Transverse colon (tissue), 4 donors: ENCODE measurements around the gene CPA2. TPM values are rescaled to one million over a fixed set of nuclear protein-coding genes. Genes with fewer than 3 reads are reported as not detected.

Source experiments
- DNase-seq: peaks from one replicate; pipeline ENCODE4 v3.0.0-alpha.2; 2019
- H3K27ac ChIP-seq, 4 donors: fragments of 200-600 bp; sonication (generic); 2 replicates each; pipeline ENCODE4 v1.5.1; 2016 to 2018; ENCODE audit warnings: inconsistent platforms in 4 of 4
- H3K27me3 ChIP-seq: fragments of 200-600 bp; sonication (generic); 2 replicates; pipeline ENCODE4 v1.5.1; 2017; ENCODE audit warnings: inconsistent platforms
- H3K36me3 ChIP-seq, 4 donors: fragments of 200-600 bp; sonication (generic); 2 replicates each; pipeline ENCODE4 v1.5.1; 2017 to 2019; ENCODE audit warnings: inconsistent platforms in 4 of 4
- H3K4me1 ChIP-seq, 4 donors: fragments of 200-600 bp; sonication (generic); 2 replicates each; pipeline ENCODE4 v1.5.1; 2017 to 2020; ENCODE audit warnings: inconsistent platforms in 4 of 4
- H3K4me3 ChIP-seq, 4 donors: fragments of 200-600 bp; sonication (generic); 1 replicate in 1 of 4; 2 replicates in 3 of 4; pipeline versions ENCODE4 v1.5.1 to v1.6.1; 2017 to 2019; ENCODE audit warnings: inconsistent platforms in 4 of 4
- H3K9me3 ChIP-seq, 2 donors: fragments of 200-600 bp; sonication (generic); 2 replicates each; pipeline ENCODE4 v1.5.1; 2017 to 2019; ENCODE audit warnings: inconsistent platforms in 2 of 2
- EP300 ChIP-seq: sonication (generic); formaldehyde crosslinking; IDR thresholded peaks from one replicate; pipeline ENCODE4 v1.6.1; 2017; ENCODE audit warnings: antibody characterized with exemption, low read depth
- POLR2A ChIP-seq: fragments of 450-650 bp; IDR thresholded peaks from one replicate; pipeline ENCODE4 v1.6.1; 2016; ENCODE audit warnings: antibody characterized with exemption, mild to moderate bottlenecking, moderate library complexity
- POLR2AphosphoS5 ChIP-seq, 3 donors: sonication (generic); formaldehyde crosslinking; IDR thresholded peaks; one replicate each; pipeline ENCODE4 v1.6.1; 2016; ENCODE audit warnings: antibody characterized with exemption in 3 of 3
- WGBS, 2 donors: methylation state at CpG; one replicate each; pipeline ENCODE4 v1.1.5; 2018; ENCODE audit warnings: low coverage in 1 of 2; 5-methylcytosine and 5-hydroxymethylcytosine counted together
- in situ Hi-C, 4 donors: fragments of 200-750 bp; cut with MboI; loops; one replicate each; pipeline versions ENCODE4 v1.15.0 to v1.15.1; 2017; ENCODE audit warnings: low sequenced_read_pairs in 3 of 4, low pct_ligation_motif_present in 1 of 4, low pct_unique_long_range_greater_than_20kb in 1 of 4
- intact Hi-C: fragments of 100-400 bp; cut with DNase I; formaldehyde crosslinking; loops from one replicate; pipeline ENCODE4 v1.15.1; 2023; ENCODE audit warnings: low total_unique reads
- total RNA-seq, 4 donors: library from RNA; depleted of rRNA; stranded (reverse); fragments of >200 nt; gene quantifications; one replicate each; pipeline ENCODE4 v1.1.0, GENCODE V29; 2016
- TF ChIP-seq, protein P1 (sequence below), 5 experiments: fragments of 200-600 bp in 3 of 5; fragments of 450-650 bp in 2 of 5; sonication (generic) in 3 of 5; IDR thresholded peaks; 1 replicate in 2 of 5; 2 replicates in 3 of 5; pipeline ENCODE4 v1.5.1; 2016 to 2017; ENCODE audit warnings: antibody characterized with exemption in 5 of 5, inconsistent platforms in 3 of 5, mild to moderate bottlenecking in 2 of 5, moderate library complexity in 1 of 5

CPA2 gene
- total RNA-seq, 4 donors from 2014 or later = 0.48 to 1.6 TPM; not detected in 2

DNA sequence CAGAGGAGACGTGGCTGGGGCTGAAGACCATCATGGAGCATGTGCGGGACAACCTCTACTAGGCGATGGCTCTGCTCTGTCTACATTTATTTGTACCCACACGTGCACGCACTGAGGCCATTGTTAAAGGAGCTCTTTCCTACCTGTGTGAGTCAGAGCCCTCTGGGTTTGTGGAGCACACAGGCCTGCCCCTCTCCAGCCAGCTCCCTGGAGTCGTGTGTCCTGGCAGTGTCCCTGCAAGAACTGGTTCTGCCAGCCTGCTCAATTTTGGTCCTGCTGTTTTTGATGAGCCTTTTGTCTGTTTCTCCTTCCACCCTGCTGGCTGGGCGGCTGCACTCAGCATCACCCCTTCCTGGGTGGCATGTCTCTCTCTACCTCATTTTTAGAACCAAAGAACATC lies 56.0 kb downstream of the CPA2 start:
- TF ChIP-seq EP300 (no peak), POLR2A (no peak), POLR2AphosphoS5 (IDR thresholded peaks at IDR 0.05) (no peak)
- TF ChIP-seq, protein P1, sequence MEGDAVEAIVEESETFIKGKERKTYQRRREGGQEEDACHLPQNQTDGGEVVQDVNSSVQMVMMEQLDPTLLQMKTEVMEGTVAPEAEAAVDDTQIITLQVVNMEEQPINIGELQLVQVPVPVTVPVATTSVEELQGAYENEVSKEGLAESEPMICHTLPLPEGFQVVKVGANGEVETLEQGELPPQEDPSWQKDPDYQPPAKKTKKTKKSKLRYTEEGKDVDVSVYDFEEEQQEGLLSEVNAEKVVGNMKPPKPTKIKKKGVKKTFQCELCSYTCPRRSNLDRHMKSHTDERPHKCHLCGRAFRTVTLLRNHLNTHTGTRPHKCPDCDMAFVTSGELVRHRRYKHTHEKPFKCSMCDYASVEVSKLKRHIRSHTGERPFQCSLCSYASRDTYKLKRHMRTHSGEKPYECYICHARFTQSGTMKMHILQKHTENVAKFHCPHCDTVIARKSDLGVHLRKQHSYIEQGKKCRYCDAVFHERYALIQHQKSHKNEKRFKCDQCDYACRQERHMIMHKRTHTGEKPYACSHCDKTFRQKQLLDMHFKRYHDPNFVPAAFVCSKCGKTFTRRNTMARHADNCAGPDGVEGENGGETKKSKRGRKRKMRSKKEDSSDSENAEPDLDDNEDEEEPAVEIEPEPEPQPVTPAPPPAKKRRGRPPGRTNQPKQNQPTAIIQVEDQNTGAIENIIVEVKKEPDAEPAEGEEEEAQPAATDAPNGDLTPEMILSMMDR (IDR thresholded peaks at IDR 0.05) = no peak
- in situ Hi-C loops (no loop called here), intact Hi-C loops (no loop called here)
- WGBS, 2 donors = 93 to 100% methylated on average over 1 to 7 of the region's 7 CpGs
- DNase-seq = no peak
- H3K27ac ChIP-seq = no peak overlapping the region
- H3K4me3 ChIP-seq = no peak overlapping the region
- H3K4me1 ChIP-seq = no peaks in the 10 kb centered on the region
- H3K27me3 ChIP-seq = no peaks in the 10 kb centered on the region
- H3K9me3 ChIP-seq = no peaks in the 10 kb centered on the region
- H3K36me3 ChIP-seq = no peaks in the 10 kb centered on the region

DNA sequence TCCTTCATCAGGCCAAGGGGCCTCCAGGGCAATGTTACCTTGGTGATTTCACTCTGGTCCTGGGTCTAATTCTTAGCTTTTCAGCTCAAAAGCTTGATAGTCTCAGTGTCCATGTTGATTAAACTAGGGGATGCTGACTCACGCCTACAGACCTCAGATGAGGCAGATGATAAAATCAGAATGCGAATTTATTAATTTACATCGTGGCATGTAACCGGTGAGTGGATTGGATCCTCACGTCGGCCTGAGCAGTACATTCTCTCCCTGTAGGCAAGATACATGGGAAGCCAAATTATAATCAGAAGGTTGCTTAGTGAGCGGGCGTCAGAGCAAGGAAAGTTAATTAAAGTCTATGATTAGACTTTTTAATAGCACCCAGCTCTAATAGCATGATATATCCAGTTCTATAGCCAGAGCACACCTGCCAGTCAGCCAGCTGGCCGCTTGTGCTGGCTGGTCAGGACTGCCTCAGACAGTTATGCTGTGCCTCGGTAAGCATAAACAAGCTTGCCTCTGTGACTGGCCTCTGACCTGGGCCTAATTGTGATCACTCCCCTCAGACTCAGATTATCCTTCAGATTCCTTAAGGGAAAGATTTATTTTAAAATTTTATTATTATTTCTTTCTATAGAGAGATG lies 57.8 kb downstream of the CPA2 start:
- H3K27ac ChIP-seq = no peak overlapping the region
- TF ChIP-seq POLR2A (no peak), EP300 (no peak), POLR2AphosphoS5 (IDR thresholded peaks at IDR 0.05) (no peak)
- TF ChIP-seq, protein P1 (IDR thresholded peaks at IDR 0.05) = no peak
- no peaks in the 10 kb centered on the region for H3K4me1 ChIP-seq
- H3K4me3 ChIP-seq = no peak overlapping the region
- H3K27me3 ChIP-seq = no peaks in the 10 kb centered on the region
- in situ Hi-C loops (no loop called here), intact Hi-C loops (no loop called here)
- no peaks in the 10 kb centered on the region for H3K9me3 ChIP-seq
- DNase-seq = no peak
- no peaks in the 10 kb centered on the region for H3K36me3 ChIP-seq
- 89 to 90% methylated on average over 8 to 10 of the region's 10 CpGs for WGBS, 2 donors

- intact Hi-C loops (no loop called here), in situ Hi-C loops (no loop called here)
- 50 to 63% methylated on average over 2 to 3 of the region's 3 CpGs for WGBS, 2 donors
- TF ChIP-seq, protein P1 (IDR thresholded peaks at IDR 0.05) = no peak
- TF ChIP-seq EP300 (no peak), POLR2AphosphoS5 (IDR thresholded peaks at IDR 0.05) (no peak), POLR2A (no peak)
- Histone ChIP-seq H3K27ac (no peak overlapping the region), H3K9me3 (no peaks in the 10 kb centered on the region), H3K27me3 (no peaks in the 10 kb centered on the region), H3K36me3 (no peaks in the 10 kb centered on the region), H3K4me1 (no peaks in the 10 kb centered on the region), H3K4me3 (no peak overlapping the region)
- no peak for DNase-seq
These were observed 63.0 kb downstream of the CPA2 start for GRCh38 chr7:130329681-130330080.

DNA sequence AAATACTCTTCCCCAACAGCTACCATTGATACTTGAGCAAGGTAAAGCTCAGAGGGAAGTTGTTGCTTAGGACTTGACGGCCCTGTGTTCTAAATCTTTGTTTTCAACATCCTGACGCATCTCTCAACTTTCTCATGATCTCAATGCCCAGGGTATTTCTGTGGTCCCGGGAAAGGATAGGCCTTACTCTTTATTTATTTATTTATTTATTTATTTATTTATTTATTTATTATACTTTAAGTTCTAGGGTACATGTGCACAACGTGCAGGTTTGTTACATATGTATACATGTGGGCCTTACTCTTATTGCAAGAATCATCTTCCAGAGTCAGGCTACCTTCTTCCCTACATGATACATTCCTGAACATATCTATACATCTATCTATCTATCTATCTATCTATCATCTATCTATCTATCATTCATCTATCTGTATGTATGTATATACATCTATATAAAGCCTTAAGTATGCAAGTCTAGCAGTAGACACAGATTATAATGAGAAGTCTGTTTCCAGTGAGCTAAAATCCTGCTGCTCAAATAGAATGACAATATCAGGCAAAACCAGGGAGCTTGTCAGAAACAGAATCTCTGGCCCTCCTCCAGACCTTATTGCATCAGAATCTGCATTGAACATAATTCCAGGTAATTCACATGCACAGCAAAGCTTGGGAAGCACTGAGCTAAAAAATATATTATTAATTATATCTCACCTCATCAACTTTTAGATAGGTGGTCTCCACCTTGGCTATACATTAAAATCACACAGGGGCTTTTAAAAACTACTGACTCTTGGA lies 65.8 kb downstream of the CPA2 start:
- no peak for DNase-seq
- Histone ChIP-seq H3K27me3 (no peaks in the 10 kb centered on the region), H3K27ac (no peak overlapping the region), H3K36me3 (no peaks in the 10 kb centered on the region), H3K4me3 (no peak overlapping the region), H3K4me1 (no peaks in the 10 kb centered on the region), H3K9me3 (no peaks in the 10 kb centered on the region)
- WGBS, 2 donors = 94 to 100% methylated on average over 3 to 4 of the region's 4 CpGs
- no peak for TF ChIP-seq EP300
- TF ChIP-seq POLR2AphosphoS5 (IDR thresholded peaks at IDR 0.05) = no peak
- TF ChIP-seq, protein P1 (IDR thresholded peaks at IDR 0.05) = no peak
- in situ Hi-C loops (no loop called here), intact Hi-C loops (no loop called here)
